Measurements from ENCODE around the gene TGFB1. TPM values are rescaled to one million over a fixed set of nuclear protein-coding genes. Genes with fewer than 3 reads are reported as not detected.

TGFB1 gene
- total and polyA plus RNA-seq, 7 donors = 6.5 to 27.1 (median 17.4) TPM

DNA sequence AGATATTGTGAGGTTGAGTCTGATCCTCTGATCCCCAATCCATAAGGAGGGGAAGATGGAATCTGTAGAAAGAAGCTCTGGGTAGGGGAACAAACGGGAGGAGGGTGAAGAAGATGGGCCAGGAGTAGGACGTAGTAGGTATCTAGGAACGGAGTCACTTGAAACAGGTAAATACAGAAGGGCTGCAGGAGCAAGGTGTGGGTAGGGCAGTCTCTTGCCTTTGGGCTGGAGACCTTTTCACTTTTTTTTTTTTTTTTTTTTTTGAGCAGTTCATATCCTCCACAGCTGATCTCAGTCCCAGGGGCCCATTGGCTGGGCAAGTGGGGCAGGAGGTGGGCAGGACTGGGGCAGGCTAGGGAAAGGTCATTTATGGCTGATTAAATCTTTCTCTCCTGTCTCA is 45.4 kb upstream of the TGFB1 start:
- no peak overlapping the region for H3K27ac ChIP-seq
- no peaks in the 10 kb centered on the region for H3K27me3 ChIP-seq
- TF ChIP-seq EP300 (IDR thresholded peaks at IDR 0.05) = no peak
- TF ChIP-seq POLR2A (IDR thresholded peaks at IDR 0.05) = no peak
- no peak for TF ChIP-seq POLR2AphosphoS5 (IDR thresholded peaks at IDR 0.05)
- no peak for TF ChIP-seq CTCF (IDR thresholded peaks at IDR 0.05)
- peak overlapping the region in 2 of 4 donors; percentile 83 to 91 for H3K4me3 ChIP-seq
- no peak for DNase-seq
- H3K36me3 ChIP-seq = peaks cover 0 to 14% (median 0%) of the 10 kb centered on the region in 4 donors
- intact Hi-C loops (cut with DNase I) = no loop called here
- WGBS, 2 donors = 82 to 84% methylated on average over 3 of the region's 3 CpGs
- no peaks in the 10 kb centered on the region for H3K9me3 ChIP-seq
- H3K4me1 ChIP-seq = peaks cover 0 to 35% (median 26%) of the 10 kb centered on the region in 4 donors

GRCh38 chr19:41398598-41398997 is 44.9 kb upstream of the TGFB1 start:
- intact Hi-C loops (cut with DNase I) = no loop called here
- H3K4me1 ChIP-seq = peaks cover 0 to 35% (median 26%) of the 10 kb centered on the region in 4 donors

DNA sequence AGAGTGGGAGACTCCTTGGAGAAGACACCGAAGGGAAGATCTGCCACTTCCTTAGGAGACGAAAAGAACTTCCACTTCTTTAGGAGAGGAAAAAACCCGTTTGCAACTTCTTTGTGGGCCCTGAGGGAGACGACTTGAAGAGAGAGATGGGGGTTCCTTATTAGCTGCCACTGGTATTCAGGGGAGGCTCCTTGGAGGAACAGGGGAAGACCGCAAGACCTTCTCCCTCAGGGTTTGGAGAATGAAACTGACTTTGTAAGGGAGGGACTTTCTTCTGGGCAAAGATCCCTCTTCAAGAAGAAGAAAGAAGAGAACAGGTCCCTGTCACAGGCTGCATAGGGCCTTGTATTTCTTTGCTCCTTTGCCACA is 44.3 kb upstream of the TGFB1 start:
- H3K27me3 ChIP-seq = no peaks in the 10 kb centered on the region
- no peak for DNase-seq
- peak overlapping the region; percentile 82 to 93 (median 87) for H3K4me3 ChIP-seq
- WGBS, 2 donors = 0% methylated on average over 5 of the region's 5 CpGs
- H3K36me3 ChIP-seq = peaks cover 0 to 6% (median 0%) of the 10 kb centered on the region in 4 donors
- no peaks in the 10 kb centered on the region for H3K9me3 ChIP-seq
- intact Hi-C loops (cut with DNase I) = no loop called here
- peaks cover 0 to 32% (median 26%) of the 10 kb centered on the region in 4 donors for H3K4me1 ChIP-seq
- peak overlapping the region; percentile 85 to 89 (median 86) for H3K27ac ChIP-seq
- peak in 1 of 2 donors; percentile 5 for TF ChIP-seq POLR2A (IDR thresholded peaks at IDR 0.05)
- no peak for TF ChIP-seq CTCF (IDR thresholded peaks at IDR 0.05)

More at GRCh38 chr19:41398598-41398997, 44.9 kb upstream of the TGFB1 start:
- WGBS, 2 donors = 44 to 51% methylated on average over 3 of the region's 3 CpGs
- Histone ChIP-seq H3K27me3 (no peaks in the 10 kb centered on the region), H3K36me3 (peaks cover 0 to 11% (median 0%) of the 10 kb centered on the region in 4 donors), H3K4me3 (peak overlapping the region; percentile 82 to 93 (median 87)), H3K9me3 (no peaks in the 10 kb centered on the region), H3K27ac (peak overlapping the region in 1 of 4 donors; percentile 87)
- TF ChIP-seq CTCF (IDR thresholded peaks at IDR 0.05) (no peak), POLR2A (IDR thresholded peaks at IDR 0.05) (no peak), POLR2AphosphoS5 (IDR thresholded peaks at IDR 0.05) (no peak), EP300 (IDR thresholded peaks at IDR 0.05) (no peak)
- DNase-seq = no peak

- peaks cover 0 to 31% (median 26%) of the 10 kb centered on the region in 4 donors for H3K4me1 ChIP-seq
- 0% methylated on average over 50 of the region's 50 CpGs for WGBS, 2 donors
- no peak for TF ChIP-seq CTCF (IDR thresholded peaks at IDR 0.05)
- peak; percentile 29 to 57 for TF ChIP-seq POLR2A (IDR thresholded peaks at IDR 0.05)
- peak; percentile 15 to 86 (median 80) for TF ChIP-seq POLR2AphosphoS5 (IDR thresholded peaks at IDR 0.05)
- peak in 1 of 4 donors; percentile 25 for TF ChIP-seq EP300 (IDR thresholded peaks at IDR 0.05)
- peak within 1 kb of the TSS; percentile 85 to 89 (median 86) for H3K27ac ChIP-seq
- no peaks in the 10 kb centered on the region for H3K9me3 ChIP-seq
- DNase-seq = peak; percentile 100
- intact Hi-C loops (cut with DNase I) = loop anchor here (1.0 to 2.0 kb wide), 2 partner anchors 42 to 45 kb away; partner anchors contain the start of genes DMAC2 and TGFB1
- peaks cover 0 to 3% (median 0%) of the 10 kb centered on the region in 4 donors for H3K36me3 ChIP-seq
- no peaks in the 10 kb centered on the region for H3K27me3 ChIP-seq
- H3K4me3 ChIP-seq = peak within 1 kb of the TSS; percentile 82 to 93 (median 87)
These were observed 43.6 kb upstream of the TGFB1 start, which contains the start of the genes BCKDHA and EXOSC5 for GRCh38 chr19:41397086-41398049. TSS of gene BCKDHA (plus strand) at chr19:41397818. CDS start at chr19:41397828, 10 bp downstream. TSS of gene EXOSC5 (minus strand) at chr19:41397359. CDS start at chr19:41397328, 31 bp downstream.
